PC-9 (cell line): ENCODE measurements around the gene LRRC37A2. TPM values are rescaled to one million over a fixed set of nuclear protein-coding genes. Genes with fewer than 3 reads are reported as not detected.
"Not testable (repeated sequence)": the region's sequence is repeated elsewhere in the genome, so short reads cannot be mapped to it uniquely, and the experiment has no call there.

Experiments used
- BruUV-seq: library from RNA; stranded (reverse); fragments of 400-500 nt; replicated peaks from 2 replicates; lab custom pipeline; 2021; lab: Mats Ljungman, UMichigan
- CTCF ChIA-PET: fragments of 300-600 bp; sonication (Branson Sonifier 250); formaldehyde crosslinking; loops from one replicate; lab custom pipeline; 2022; ENCODE audit warnings: antibody characterized with exemption; lab: Charles Lee
- POLR2A ChIA-PET: fragments of 300-600 bp; sonication (Branson Sonifier 250); formaldehyde crosslinking; loops from one replicate; lab custom pipeline; 2022; ENCODE audit warnings: antibody characterized with exemption; ENCODE audit not compliant: unreplicated experiment; lab: Charles Lee
- DNase-seq, 2 experiments: peaks; one replicate each; pipeline versions ENCODE4 v3.0.0 to v3.0.0-alpha.2; 2015 to 2022; ENCODE audit warnings: mixed read lengths in 1 of 2
- H2AFZ ChIP-seq: fragments of 200-600 bp; sonication (generic); 2 replicates; pipeline ENCODE4 v1.8.1; 2017; ENCODE audit warnings: antibody characterized with exemption
- H3F3A ChIP-seq: fragments of 200-600 bp; sonication (generic); 2 replicates; pipeline ENCODE4 v1.8.1; 2017; ENCODE audit warnings: antibody characterized with exemption, mild to moderate bottlenecking, low read depth; ENCODE audit not compliant: insufficient read depth
- H3K27ac ChIP-seq: fragments of 200-600 bp; sonication (generic); 2 replicates; pipeline ENCODE4 v1.6.1; 2016; ENCODE audit warnings: mixed run types
- H3K27me3 ChIP-seq: fragments of 200-600 bp; sonication (generic); 2 replicates; pipeline ENCODE4 v1.6.1; 2016; ENCODE audit warnings: low read depth, mixed run types; ENCODE audit not compliant: insufficient read depth
- H3K36me3 ChIP-seq: fragments of 200-600 bp; sonication (generic); 2 replicates; pipeline ENCODE4 v1.6.1; 2016; ENCODE audit warnings: low read depth, mixed run types
- H3K4me1 ChIP-seq: fragments of 200-600 bp; sonication (generic); replicated peaks from 2 replicates; pipeline ENCODE4 v1.6.1; 2016; ENCODE audit warnings: mixed run types; ENCODE audit not compliant: insufficient read depth
- H3K4me2 ChIP-seq: fragments of 200-600 bp; sonication (generic); 2 replicates; pipeline ENCODE4 v1.6.1; 2017; ENCODE audit warnings: mixed run types
- H3K4me3 ChIP-seq: fragments of 200-600 bp; sonication (generic); 2 replicates; pipeline ENCODE4 v1.6.1; 2016; ENCODE audit warnings: mixed run types
- H3K79me2 ChIP-seq: fragments of 200-600 bp; sonication (generic); 2 replicates; pipeline ENCODE4 v1.6.1; 2017; ENCODE audit warnings: low read depth, mixed run types
- H3K9me2 ChIP-seq: fragments of 200-600 bp; sonication (generic); 2 replicates; pipeline ENCODE4 v1.8.1; 2017; ENCODE audit warnings: mild to moderate bottlenecking; ENCODE audit not compliant: insufficient read depth
- H3K9me3 ChIP-seq: fragments of 200-600 bp; sonication (generic); 2 replicates; pipeline ENCODE4 v1.8.1; 2016; ENCODE audit warnings: low read depth; ENCODE audit not compliant: insufficient read depth
- H4K20me1 ChIP-seq: fragments of 200-600 bp; sonication (generic); 2 replicates; pipeline ENCODE4 v1.8.1; 2017; ENCODE audit not compliant: insufficient read depth
- intact Hi-C: fragments of 100-400 bp; cut with micrococcal nuclease; formaldehyde crosslinking; loops from one replicate; pipeline ENCODE4 v1.10.0; 2022; ENCODE audit not compliant: unreplicated experiment
- total RNA-seq: library from RNA; stranded (reverse); gene quantifications from 2 replicates; pipeline ENCODE4 v1.2.3, GENCODE V29; 2021

LRRC37A2 gene
- total RNA-seq, 1 experiment from 2014 or later, result 10.9 TPM

DNA sequence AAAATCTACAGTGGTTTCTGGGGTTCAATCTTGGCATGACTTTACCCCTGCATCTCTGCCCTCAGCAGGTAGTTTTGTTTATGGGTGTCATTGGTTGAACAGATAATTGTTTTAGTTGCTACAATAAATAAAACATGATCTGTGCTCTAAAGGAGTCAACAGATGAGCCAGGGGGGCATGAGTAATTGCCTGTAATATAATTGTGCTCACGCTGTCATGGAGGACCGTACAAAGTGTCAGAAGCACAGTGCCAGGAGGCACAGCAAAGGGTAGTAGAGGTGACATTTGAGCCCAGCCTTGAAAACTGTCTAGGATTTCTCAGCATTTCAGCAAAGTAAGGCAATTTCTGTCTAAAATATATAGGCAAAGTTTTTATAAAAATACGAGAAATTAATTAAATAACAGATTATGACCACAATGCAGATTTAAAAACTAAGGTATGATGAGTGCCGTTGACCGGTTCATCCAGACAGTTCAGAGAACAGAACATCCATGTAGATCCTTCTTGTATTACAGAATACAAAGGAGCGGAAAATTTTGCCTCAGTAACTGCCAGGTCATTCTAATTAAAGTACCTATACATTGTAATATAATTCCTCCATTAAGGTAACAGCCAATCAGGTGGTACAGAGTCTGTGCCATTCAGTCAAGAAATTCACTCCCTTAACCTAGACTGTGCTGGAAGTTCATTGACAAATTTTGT lies 12.7 kb upstream of the LRRC37A2 start:
- POLR2A ChIA-PET, H3K79me2 ChIP-seq, H4K20me1 ChIP-seq, H3K9me2 ChIP-seq, H3K9me3 ChIP-seq, H3K27ac ChIP-seq, H3F3A ChIP-seq, CTCF ChIA-PET, BruUV-seq, H3K4me1 ChIP-seq, H3K4me2 ChIP-seq, H3K36me3 ChIP-seq, intact Hi-C loops, H3K27me3 ChIP-seq, H3K4me3 ChIP-seq, H2AFZ ChIP-seq: not testable (repeated sequence)
- peak in 1 of 2 experiments; percentile 18 for DNase-seq

DNA sequence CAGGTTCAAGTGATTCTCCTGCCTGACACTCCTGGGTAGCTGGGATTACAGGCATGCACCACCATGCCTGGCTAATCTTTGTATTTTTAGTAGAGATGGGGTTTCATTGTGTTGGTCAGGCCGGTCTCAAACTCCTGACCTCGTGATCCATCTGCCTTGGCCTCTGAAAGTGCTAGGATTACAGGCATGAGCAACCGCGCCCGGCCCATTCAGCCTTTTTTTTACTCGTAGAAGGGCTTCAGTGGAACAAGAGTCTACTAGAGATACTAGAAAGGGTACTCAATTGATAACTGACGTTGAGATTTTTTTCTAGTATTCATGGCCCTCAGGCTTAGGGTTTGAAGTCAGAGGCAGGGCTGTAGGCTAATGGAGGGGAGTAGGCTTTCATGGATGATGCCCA lies 6.4 kb upstream of the LRRC37A2 start:
- H4K20me1 ChIP-seq, H3K27me3 ChIP-seq, H3K4me2 ChIP-seq, H3K36me3 ChIP-seq, DNase-seq, H3K4me3 ChIP-seq, H3K9me3 ChIP-seq, H3K27ac ChIP-seq, POLR2A ChIA-PET, H3K4me1 ChIP-seq, intact Hi-C loops, H3K9me2 ChIP-seq, BruUV-seq, CTCF ChIA-PET, H3F3A ChIP-seq, H3K79me2 ChIP-seq, H2AFZ ChIP-seq: not testable (repeated sequence)

GRCh38 chr17:46534716-46535115 lies 22.4 kb downstream of the LRRC37A2 start:
- intact Hi-C loops, CTCF ChIA-PET, H3K36me3 ChIP-seq, H3K27me3 ChIP-seq, H3K4me3 ChIP-seq, POLR2A ChIA-PET, BruUV-seq, H3K4me2 ChIP-seq, H3K79me2 ChIP-seq, H3K4me1 ChIP-seq, H3K9me3 ChIP-seq, H3K27ac ChIP-seq, H3K9me2 ChIP-seq, H2AFZ ChIP-seq, H3F3A ChIP-seq, H4K20me1 ChIP-seq: not testable (repeated sequence)
- DNase-seq, result peak in 1 of 2 experiments; percentile 19

DNA sequence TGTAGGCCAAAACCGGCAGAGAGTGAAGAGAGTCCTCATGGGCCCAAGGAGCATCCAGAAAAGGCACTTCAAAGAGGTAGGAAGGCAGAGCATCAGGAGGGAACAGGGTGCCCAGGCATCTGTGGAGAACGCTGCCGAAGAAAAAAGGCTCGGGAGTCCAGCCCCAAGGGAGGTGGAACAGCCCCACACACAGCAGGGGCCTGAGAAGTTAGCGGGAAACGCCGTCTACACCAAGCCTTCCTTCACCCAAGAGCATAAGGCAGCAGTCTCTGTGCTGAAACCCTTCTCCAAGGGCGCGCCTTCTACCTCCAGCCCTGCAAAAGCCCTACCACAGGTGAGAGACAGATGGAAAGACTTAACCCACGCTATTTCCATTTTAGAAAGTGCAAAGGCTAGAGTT lies 36.3 kb downstream of the LRRC37A2 start:
- H3K9me3 ChIP-seq, H3K4me2 ChIP-seq, DNase-seq, H4K20me1 ChIP-seq, H3K36me3 ChIP-seq, H3F3A ChIP-seq, H3K27me3 ChIP-seq, CTCF ChIA-PET, H3K9me2 ChIP-seq, H3K4me1 ChIP-seq, H3K79me2 ChIP-seq, H2AFZ ChIP-seq, H3K27ac ChIP-seq, intact Hi-C loops, POLR2A ChIA-PET, BruUV-seq, H3K4me3 ChIP-seq: not testable (repeated sequence)

DNA sequence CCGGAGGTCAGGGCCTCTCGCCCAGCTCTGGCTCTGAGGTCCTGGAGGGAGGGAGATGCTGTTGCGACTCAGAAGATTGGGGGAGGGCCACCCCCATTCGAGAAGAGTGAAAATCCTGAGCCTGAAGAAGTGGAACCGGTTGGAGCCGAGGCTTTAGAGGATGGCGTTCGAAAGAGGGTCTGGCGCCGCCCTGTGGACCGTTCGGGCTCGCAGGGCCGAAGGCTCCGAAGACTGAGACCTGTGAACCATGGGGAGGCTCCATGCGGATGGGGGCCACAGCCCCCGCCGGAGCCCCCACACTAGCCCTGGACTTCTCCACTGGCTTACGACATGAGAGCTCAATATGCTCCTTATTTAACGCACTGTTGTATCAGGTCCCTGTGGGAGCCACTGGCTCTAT lies 46.9 kb downstream of the LRRC37A2 start:
- DNase-seq, H3K4me3 ChIP-seq, H3K79me2 ChIP-seq, POLR2A ChIA-PET, H3F3A ChIP-seq, H4K20me1 ChIP-seq, BruUV-seq, CTCF ChIA-PET, H3K27ac ChIP-seq, H3K4me2 ChIP-seq, H3K9me2 ChIP-seq, H3K27me3 ChIP-seq, H3K9me3 ChIP-seq, H3K36me3 ChIP-seq, H3K4me1 ChIP-seq, H2AFZ ChIP-seq, intact Hi-C loops: not testable (repeated sequence)

GRCh38 chr17:46560048-46560447 lies 47.8 kb downstream of the LRRC37A2 start:
- H4K20me1 ChIP-seq, intact Hi-C loops, H2AFZ ChIP-seq, H3K36me3 ChIP-seq, H3K9me3 ChIP-seq, DNase-seq, H3F3A ChIP-seq, H3K27ac ChIP-seq, H3K79me2 ChIP-seq, BruUV-seq, H3K4me3 ChIP-seq, POLR2A ChIA-PET, H3K4me2 ChIP-seq, H3K27me3 ChIP-seq, H3K4me1 ChIP-seq, H3K9me2 ChIP-seq, CTCF ChIA-PET: not testable (repeated sequence)

GRCh38 chr17:46566284-46566683 lies 54.0 kb downstream of the LRRC37A2 start:
- H3K27ac ChIP-seq, BruUV-seq, H3K4me2 ChIP-seq, DNase-seq, H3K79me2 ChIP-seq, CTCF ChIA-PET, H3F3A ChIP-seq, POLR2A ChIA-PET, H2AFZ ChIP-seq, H3K4me3 ChIP-seq, H3K4me1 ChIP-seq, H3K27me3 ChIP-seq, H3K9me3 ChIP-seq, intact Hi-C loops, H3K9me2 ChIP-seq, H4K20me1 ChIP-seq, H3K36me3 ChIP-seq: not testable (repeated sequence)
